NCI-H1694 (cell line): ENCODE results near the gene MUC16.
"Not testable (repeated sequence)": the region's sequence is repeated elsewhere in the genome, so short reads cannot be mapped to it uniquely, and the experiment has no call there.

ENCODE experiments used
- DNase-seq: peaks from one replicate; lab custom pipeline; 2025; lab: John Stamatoyannopoulos, UW

MUC16 gene

DNA sequence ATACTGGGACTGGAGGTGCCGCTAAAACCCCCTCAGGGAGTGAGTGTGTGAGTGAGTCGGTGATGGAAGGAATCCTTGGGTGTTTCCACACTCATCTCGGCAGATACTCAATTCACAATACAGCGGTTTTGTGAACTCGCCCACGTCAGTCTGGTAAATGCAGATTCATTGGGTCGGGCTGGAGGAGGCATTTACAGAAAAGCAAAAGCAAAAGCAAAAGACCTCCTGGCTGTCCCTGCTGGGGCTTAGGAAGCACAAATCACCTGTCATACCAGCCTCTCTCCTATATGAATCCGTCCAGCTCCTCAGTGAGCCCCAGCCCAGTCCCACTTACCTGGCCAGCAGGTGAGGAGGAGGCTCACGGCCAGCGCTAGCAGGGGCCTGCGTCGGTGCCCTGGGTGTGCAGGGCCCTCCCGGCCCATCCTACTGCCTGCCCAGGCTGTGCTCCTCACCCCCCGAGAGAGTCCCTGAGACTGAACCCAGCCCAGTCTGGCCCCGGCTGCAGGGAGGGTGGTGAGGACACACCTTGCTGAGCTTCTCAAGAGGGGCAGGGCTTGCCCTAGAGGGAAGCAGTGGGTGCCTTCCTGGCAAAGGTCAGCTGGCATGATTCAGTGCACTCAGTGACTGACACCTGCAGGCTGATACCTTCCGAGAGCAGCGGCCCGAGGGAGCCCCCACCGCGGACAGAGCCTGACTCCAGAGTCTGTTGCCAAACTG, at the start of gene MUC16:
Gene MUC16, minus strand, starts transcription at position 475 of the 717 bp plus-strand sequence.
- DNase-seq: no peak

DNA sequence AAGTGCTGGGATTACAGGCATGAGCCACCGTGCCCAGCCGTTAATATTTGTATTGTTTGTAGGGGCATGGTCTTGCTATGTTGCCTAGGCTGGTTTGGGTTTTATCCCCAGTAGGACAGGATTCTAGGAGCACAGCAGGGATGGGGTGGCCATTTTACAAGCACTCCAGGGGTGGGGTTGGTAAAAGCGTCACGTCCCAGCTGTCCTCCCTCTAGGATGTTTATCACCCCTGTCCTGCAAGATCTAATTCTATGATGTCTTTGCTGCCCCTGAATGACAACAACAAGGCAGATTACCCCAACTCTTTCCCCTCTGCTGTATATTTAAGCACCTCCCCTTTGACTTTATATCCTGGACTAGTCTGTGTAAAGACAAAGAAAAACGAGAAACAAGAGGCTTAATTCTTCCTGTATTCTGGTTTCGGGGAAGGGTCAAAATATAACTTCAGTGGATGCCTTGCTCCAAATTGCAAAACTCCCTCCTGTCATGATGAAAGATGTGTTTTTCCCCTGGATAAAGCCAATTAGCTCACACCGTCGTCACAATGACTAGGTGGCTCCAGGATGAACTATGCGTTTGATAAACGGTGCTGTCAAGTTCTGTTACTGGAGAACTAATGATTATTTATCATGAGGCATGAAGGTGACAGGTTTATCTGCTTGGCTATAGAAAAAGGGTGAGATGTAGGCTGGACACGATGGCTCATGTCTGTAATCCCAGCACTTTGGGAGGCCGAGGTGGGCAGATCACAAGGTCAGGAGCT, 48.9 kb upstream of the MUC16 start:
- no peak for DNase-seq

DNA sequence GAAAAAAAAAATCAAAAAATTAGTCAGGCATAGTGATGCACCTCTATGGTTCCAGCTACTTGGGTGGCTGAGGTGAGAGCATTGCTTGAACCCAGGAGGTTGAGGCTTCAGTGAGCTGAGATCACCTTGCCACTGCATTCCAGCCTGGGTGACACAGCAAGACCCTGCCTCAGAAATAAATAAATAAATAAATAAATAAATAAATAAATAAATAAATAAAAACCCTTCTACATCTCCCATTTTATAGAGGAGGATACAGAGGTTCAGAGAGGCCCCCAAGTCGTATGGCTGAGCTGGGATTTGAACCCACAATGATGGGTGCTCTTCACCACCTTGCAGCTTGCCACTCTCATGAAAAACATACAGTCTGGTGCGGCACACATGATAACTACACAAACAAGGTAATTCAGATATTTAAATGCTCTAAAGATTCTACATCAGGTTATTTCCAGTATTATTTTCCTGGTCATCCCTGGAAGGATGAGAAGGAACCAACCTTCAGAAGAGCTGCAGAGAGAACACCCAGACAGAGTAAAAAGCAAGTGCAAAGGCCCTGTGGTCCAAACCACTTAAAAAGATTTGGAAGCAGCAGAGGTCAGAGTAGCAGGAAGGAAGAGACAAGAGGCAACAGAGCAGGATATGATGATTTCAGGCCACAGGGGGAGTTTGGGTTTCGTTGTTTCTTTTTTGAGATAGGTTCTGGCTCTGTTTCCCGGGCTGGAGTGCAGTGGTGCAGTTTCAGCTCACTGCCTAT, 47.5 kb upstream of the MUC16 start:
- DNase-seq: no peak

DNA sequence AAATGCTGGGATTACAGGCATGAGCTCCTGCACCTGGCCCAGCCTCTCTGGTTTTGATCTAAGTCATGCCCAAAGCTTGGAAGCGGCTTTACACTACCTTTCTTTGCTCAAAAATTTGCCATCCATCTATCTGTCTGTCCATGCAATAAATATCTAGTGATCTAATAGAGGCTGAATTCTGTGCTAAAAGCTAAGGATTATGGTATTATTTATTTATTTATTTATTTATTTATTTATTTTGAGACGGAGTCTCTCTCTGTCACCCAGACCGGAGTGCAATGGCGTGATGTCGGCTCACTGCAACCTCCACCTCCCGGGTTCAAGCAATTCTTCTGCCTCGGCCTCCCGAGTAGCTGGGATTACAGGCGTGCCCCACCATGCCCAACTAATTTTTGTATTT, 45.9 kb upstream of the MUC16 start:
- not testable (repeated sequence) for DNase-seq

DNA sequence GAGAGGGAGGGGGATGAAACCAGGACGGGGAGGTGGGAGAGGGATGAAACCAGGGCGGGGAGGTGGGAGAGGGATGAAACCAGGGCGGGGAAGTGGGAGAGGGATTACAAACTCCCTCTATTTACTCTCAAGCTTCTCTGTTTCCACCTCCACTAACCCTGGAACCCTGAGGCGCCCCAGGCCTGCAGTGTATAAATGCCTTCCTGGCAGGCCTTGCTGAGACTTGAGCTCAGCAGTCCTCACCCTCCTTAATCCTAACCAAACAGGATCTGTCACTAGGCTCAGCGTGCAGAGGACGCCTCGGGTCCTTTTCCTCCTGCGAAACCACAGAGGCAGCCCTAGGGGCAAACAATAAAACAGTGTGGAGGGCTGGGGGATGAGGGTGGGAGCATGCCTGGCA, 44.6 kb upstream of the MUC16 start:
- no peak for DNase-seq

DNA sequence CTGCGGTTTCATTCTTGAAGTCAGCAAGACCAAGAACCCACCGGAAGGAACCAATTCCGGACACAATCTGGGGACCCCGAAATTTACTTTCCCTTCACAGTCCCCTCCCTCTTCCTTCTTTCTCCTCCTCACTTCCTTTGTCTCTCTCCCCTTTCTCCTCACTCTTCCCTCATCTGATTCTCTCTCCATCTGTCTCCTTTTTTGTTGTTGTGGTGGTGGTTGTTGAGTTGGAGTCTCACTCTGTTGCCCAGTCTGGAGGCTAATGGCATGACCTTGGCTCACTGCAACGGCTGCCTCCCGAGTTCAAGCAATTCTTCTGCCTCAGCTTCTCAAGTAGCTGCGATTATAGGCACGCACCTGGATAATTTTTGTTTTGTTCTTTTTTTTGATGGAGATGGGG, 44.0 kb upstream of the MUC16 start:
- no peak for DNase-seq

DNA sequence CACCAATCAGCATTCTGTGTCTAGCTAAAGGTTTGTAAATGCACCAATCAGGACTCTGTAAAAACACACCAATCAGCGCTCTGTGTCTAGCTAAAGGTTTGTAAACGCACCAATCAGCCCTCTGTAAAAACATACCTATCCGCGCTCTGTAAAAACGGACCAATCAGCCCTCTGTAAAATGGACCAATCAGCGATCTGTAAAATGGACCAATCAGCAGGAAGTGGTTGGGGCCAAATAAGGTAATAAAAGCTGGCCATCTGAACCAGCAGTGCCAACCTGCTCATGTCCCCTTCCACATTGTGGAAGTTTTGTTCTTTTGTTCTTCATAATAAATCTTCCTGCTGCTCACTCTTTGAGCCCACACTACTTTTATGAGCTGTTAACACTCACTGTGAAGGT, 43.5 kb upstream of the MUC16 start:
- not testable (repeated sequence) for DNase-seq

DNA sequence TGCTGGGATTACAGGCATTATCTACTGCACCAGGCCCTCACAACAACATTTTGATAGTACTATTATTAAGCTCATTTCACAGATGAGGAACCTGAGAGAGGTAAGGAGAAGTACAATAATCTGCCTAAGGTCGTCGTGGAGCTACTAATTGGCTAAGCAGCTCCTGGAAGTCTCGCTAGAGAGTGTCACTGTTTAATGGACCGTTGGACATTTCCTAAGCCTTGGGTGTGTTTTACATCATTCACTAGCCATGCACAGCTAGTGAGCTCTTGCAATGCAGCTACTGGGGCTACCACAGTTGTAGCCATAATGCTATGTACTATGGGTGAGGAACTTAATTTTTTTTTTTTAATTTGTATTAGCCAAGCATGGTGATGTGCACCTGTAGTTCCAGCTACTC, 42.7 kb upstream of the MUC16 start:
- no peak for DNase-seq

DNA sequence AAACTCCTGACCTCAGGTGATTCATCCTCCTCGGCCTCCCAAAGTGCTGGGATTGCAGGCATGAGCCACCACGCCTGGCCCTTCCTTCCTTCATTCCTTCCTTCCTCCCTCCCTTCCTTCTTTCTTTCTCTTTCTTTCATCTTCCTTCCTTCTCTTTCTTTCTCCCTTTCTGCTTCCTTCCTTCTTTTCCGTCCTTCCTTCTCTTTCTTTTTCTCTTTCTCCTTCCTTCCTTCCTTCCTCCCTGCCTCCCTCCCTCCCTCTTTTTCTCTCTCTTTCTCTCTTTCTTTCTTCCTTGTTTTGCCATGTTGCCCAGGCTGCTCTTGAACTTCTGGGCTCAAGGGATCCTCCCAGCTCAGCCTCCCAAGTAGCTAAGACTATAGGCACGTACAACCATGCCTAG, 36.5 kb upstream of the MUC16 start:
- no peak for DNase-seq

DNA sequence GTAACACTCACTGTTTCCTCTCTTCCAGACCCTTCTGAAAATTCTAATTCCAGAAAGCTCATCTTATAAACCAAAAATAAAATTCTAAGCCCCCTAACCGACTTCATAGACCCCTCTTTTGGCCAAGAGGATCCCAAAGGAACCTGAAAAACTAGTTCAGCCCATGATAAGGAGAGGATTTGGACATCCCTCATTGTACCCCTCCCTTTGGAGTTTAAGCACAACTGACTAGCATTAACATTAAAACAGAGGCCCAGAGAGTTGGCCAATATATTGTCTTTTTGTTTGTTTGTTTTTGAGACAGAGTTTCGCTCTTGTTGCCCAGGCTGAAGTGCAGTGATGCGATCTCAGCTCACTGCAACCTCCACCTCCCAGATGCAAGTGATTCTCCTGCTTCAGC, 34.2 kb upstream of the MUC16 start:
- no peak for DNase-seq

DNA sequence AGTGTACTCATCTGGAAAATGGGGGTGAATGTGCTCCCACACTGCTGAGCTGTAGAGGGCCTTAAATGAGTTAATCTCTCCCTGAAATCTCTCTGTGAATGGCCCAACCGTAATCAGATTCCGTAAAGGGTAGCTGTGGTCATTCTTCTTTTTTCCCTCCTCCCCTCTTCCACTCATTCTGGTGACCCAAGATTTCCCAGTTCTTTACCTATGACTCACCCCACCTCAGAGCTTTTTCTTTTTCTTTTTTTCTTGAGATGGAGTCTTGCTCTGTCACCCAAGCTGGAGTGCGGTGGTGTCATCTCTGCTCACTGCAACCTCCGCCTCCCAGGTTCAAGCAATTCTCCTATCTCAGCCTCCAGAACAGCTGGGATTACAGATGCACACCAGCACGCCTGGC, 33.3 kb upstream of the MUC16 start:
- DNase-seq: no peak

DNA sequence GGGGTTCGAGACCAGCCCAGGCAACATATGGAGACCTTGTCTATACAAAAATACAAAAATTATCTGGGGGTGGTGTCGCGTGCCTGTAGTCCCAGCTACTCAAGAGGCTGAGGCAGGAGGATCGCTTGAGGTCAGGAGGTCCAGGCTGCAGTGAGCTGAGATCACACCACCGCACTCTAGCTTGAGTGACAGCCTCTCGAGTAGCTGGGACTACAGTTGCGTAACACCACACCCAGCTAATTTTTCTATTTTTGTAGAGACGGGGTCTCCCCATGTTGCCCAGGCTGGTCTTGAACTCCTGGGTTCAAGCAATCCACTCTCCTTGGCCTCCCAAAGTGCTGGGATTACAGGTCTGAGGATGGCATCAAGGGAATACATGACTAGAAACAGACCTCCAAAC, 30.8 kb upstream of the MUC16 start:
- no peak for DNase-seq

DNA sequence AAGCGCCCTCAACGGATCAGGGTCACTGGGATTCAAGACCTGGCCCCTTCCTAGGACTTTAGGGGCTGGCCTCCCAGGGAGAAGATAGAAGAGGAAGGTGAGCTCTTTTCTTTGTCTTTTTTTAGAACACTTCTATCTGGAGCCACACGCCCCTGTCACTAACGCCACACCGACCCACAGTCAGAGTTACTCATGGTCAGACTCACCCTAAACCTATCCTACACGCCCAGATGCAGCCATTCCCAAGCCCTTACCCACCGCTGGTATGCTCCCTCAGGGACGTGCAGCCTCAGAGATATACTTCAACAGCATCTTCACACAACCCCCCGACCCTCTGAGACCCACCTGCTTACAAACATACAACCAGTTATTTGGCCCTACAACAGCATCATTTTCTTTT, 29.9 kb upstream of the MUC16 start:
- DNase-seq: no peak

DNA sequence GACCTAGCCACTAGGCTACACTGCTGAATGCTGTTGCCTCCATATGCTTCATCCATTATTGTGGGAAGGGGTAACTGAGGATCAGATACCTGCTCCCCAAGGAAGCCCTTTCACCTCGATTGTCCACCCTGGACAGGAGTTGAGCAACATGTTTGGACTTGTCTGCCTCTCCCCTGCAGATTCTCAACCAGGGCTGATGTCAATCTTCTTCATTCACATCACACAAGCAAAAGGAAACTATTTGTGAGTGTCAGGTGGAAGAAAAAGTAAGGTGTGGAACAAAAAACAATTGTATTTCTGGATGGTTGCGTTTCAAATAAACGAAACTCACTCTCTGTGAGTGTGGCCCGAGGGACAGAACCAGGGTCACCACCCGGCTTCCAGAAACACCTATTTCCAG, 29.5 kb upstream of the MUC16 start:
- no peak for DNase-seq

DNA sequence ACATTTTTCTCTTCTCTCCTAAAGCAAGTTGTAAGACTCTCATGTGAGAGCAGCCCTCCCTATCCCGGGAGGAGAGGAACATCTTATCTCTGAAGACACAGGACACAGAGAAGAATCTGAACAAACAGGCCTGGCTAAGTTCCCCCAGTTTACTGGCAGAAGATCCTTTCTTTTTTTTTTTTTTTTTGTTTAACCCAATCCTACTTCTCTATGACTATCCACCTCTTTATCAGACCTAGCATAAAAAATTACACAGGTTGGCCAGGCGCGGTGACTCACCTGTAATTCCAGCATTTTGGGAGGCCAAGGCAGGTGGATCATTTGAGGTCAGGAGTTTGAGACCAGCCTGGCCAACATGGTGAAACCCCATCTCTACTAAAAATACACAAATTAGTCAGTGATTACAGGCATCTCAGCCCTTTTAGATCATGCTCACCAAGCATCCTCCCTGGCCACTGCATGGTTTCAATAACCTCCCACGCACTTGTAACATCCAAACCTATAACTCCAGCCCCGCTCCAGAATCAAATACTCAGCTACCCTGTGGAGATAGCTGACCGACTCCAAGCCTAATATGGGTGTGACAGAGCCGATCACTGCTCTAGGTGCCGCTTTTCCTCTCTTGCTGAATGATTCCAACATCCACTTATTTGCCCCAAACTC, 27.3 kb upstream of the MUC16 start:
- no peak for DNase-seq

DNA sequence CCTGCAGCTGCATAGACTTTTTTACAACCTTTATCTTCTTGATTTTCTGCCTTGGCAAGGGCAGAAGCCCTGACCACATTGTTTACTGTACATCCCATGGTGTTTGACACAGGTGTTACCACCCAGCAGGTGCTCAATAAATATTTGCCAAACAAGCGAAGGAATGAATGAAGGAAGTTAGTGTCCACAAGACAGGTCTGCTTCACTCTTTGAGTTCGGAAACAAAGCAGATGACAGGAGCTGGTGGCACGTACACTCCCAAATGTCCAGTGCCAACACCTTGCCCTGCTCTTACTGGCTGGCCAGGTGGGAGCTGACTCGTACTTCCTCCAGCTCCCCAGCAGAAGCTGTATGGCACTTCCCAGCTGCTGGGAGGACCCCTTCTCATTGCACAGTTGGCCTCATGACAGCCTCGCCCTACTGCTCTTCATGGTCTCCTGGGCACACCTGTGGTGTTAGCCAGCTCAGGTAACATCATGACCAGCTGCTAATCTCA, 22.0 kb upstream of the MUC16 start:
- no peak for DNase-seq

DNA sequence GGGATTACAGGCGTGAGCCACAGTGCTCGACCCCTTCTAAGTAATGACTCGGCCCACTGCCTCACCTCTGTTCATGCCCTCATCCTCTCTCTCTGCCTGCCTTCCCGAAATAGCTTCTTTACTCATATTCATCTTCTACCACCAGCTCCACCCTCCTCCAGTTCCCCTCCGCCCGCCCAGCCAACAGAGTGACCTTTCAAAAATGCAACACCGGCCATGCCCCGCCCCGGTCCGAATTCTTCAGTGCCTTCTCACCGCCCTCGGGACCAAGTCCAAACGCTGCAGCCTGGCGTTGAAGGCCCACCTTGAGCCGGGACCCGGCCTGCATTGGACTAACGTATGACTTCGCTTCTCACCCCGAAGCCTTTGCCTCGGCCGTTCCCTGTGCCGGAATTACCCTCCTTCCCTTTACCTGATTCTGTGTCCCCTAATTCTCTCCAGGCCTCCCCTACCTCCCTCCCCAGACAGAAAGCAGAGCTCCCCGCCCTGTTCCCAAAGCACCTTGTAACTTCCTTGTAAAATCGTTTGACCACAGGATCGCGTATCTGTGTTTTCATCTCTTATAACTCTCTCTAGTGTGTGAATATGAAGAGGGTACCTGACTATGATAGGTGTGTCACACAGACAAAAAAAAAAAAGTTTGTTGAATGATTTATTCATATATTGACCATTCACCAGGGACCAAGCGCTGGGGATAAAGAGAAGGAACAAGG, 8.1 kb upstream of the MUC16 start:
- no peak for DNase-seq

DNA sequence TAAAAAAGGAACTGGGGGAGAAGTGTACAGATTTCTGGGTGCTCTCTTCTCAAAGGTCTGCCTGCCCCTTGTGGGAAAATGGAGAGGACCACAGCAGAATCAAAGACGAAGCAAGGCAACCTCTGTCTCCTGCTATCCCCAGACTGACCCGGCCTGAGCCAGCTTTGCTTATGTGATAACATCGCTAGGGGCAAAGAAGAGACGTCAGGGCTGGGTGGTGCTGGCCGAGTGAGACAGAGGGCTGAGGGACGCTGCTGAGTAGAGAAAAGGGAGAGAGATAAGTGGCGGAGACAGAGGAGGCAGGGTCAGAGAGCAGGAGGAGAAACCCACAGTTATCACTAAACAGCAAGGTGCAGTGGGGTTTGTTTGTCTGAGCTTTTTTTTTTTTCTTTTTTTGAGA, 4.6 kb upstream of the MUC16 start:
- no peak for DNase-seq

DNA sequence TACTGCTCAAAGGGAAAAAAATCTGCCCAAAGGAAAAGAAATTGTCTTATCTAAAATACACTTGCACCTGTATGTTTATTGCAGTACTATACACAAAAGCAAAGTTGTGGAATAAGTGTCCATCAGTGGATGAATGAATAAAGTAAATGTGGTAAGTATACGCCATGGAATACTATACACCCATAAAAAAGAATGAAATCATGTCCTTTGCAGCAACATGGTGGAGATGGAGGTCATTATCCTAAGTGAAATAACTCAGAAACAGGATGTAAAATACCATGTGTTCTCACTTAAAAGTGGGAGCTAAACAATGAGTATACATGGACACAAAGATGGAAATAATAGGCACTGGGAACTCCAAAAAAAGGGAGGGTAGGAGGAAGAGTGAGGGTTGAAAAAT, 3.8 kb upstream of the MUC16 start:
- DNase-seq: no peak

DNA sequence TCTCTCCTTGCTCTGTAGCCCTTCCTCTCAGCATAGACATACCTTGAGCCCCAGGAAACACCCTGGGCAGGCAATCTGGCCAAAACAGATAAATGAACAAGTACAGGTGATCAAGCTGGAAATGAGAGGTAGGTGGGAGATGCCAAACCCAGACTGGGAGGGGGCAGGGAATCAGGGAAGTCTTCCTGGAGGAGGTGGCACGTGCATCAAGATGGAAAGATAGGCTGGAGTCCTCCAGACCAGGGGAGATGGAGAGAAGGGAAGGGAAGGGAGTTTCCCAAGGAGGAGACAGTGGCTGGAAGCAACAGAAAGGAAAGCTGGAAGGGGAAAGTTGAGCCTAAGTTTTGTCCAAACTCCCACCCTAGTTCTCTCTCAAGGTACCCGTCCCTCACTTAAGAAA, 1.7 kb upstream of the MUC16 start:
- no peak for DNase-seq

DNA sequence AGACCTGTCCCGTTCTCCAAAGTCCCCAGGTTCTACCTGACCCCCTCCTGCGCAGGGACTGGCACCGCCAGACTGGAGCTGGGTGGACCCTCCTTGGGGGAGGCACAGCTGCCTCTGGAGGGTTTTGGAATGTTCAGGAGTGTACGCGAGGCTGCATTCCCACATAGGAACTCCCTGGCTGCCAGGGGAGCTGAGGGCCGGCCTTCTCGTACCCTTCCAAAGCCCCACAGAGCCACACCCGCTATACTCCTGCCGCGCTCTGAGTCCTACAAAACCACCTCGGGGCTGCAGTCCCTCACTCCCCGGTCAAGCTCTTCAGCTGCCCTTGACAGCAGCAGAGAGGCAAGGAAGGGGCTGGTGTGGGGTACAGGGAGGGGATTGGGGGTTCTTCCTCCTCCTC, 484 bp upstream of the MUC16 start:
- no peak for DNase-seq

DNA sequence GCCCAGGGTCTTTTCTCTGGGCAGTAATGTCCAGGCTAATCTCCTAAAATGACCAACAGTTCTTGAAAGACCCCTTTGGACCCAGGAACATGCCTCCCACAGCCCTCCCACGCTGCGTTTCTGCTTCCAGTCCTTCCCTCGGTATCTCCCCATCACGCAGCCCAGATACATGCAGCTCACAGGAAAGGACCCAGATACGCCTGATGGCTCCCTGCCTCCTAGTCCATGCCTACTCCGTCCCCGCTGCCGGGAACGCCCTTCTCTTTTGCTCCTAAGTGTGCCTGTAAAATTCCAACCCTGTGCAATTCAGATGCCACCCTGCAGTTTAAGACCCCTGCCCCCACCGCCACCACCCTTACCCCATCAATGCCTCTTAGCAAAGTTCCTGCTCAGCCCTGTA, 778 bp downstream of the MUC16 start:
- no peak for DNase-seq
